Neuronal stem cell (in vitro differentiated cells): ENCODE measurements around the gene MYH8.

ENCODE experiments used
- DNase-seq: peaks from one replicate; pipeline ENCODE4 v3.0.0-alpha.2; 2013; ENCODE audit warnings: low spot score
- H2AFZ ChIP-seq: one replicate; pipeline ENCODE4 v1.6.1; 2013; ENCODE audit warnings: mild to moderate bottlenecking, low read length, inconsistent platforms
- H2AK5ac ChIP-seq: 2 replicates; pipeline ENCODE4 v1.6.1; 2013; ENCODE audit warnings: low read depth, mild to moderate bottlenecking, inconsistent platforms, low read length, moderate library complexity, mixed read lengths
- H2BK120ac ChIP-seq: 2 replicates; pipeline ENCODE4 v1.6.1; 2013; ENCODE audit warnings: low read depth, mild to moderate bottlenecking, inconsistent platforms, low read length, moderate library complexity, mixed read lengths
- H2BK12ac ChIP-seq: one replicate; pipeline ENCODE4 v1.6.1; 2013; ENCODE audit warnings: low read length, inconsistent platforms
- H2BK15ac ChIP-seq: 2 replicates; pipeline ENCODE4 v1.6.1; 2013; ENCODE audit warnings: mild to moderate bottlenecking, low read length, inconsistent platforms, mixed read lengths
- H2BK5ac ChIP-seq: one replicate; pipeline ENCODE4 v1.6.1; 2013; ENCODE audit warnings: inconsistent platforms, mild to moderate bottlenecking, low read length, moderate library complexity
- H3K14ac ChIP-seq: one replicate; pipeline ENCODE4 v1.6.1; 2013; ENCODE audit warnings: low read length, inconsistent platforms
- H3K18ac ChIP-seq: 2 replicates; pipeline ENCODE4 v1.6.1; 2013; ENCODE audit warnings: low read length, inconsistent platforms
- H3K23ac ChIP-seq: 2 replicates; pipeline ENCODE4 v1.6.1; 2013; ENCODE audit warnings: low read depth, mild to moderate bottlenecking, mixed read lengths, low read length, inconsistent platforms; ENCODE audit not compliant: poor library complexity
- H3K27ac ChIP-seq: replicated peaks from 3 replicates; pipeline ENCODE4 v1.5.1; 2013; ENCODE audit warnings: low read length, inconsistent platforms
- H3K27me3 ChIP-seq, 3 experiments: 2 replicates each; pipeline ENCODE4 v1.6.1; 2013; ENCODE audit warnings: low read length in 3 of 3, mild to moderate bottlenecking in 2 of 3, inconsistent platforms in 1 of 3, low read depth in 1 of 3, mixed read lengths in 1 of 3, moderate library complexity in 1 of 3; ENCODE audit not compliant: control insufficient read depth in 3 of 3, insufficient read depth in 3 of 3
- H3K36me3 ChIP-seq, 2 donors: replicated peaks in 1 of 2; 2 replicates each; pipeline ENCODE4 v1.6.1; 2013; ENCODE audit warnings: low read length in 2 of 2; ENCODE audit not compliant: control insufficient read depth in 2 of 2, insufficient read depth in 2 of 2
- H3K4ac ChIP-seq: 2 replicates; pipeline ENCODE4 v1.6.1; 2013; ENCODE audit warnings: inconsistent platforms, mild to moderate bottlenecking, low read length, moderate library complexity
- H3K4me1 ChIP-seq, 2 donors: 1 replicate in 1 of 2; 2 replicates in 1 of 2; pipeline ENCODE4 v1.6.1; 2013; ENCODE audit warnings: low read length in 2 of 2, low read depth in 1 of 2; ENCODE audit not compliant: control insufficient read depth in 2 of 2, insufficient read depth in 1 of 2
- H3K4me2 ChIP-seq: one replicate; pipeline ENCODE4 v1.6.1; 2013; ENCODE audit warnings: mild to moderate bottlenecking, low read length, inconsistent platforms; ENCODE audit not compliant: insufficient read depth, poor library complexity, severe bottlenecking
- H3K4me3 ChIP-seq, 2 donors: 2 replicates each; pipeline ENCODE4 v1.5.1; 2013; ENCODE audit warnings: low read length in 2 of 2, mild to moderate bottlenecking in 2 of 2, inconsistent platforms in 1 of 2, moderate library complexity in 1 of 2
- H3K79me1 ChIP-seq: one replicate; pipeline ENCODE4 v1.6.1; 2013; ENCODE audit warnings: low read depth, mild to moderate bottlenecking, inconsistent platforms, low read length, moderate library complexity
- H3K9ac ChIP-seq: one replicate; pipeline ENCODE4 v1.6.1; 2013; ENCODE audit warnings: mild to moderate bottlenecking, low read depth, low read length, inconsistent platforms; ENCODE audit not compliant: poor library complexity
- H3K9me3 ChIP-seq, 2 donors: replicated peaks in 1 of 2; 2 replicates each; pipeline versions ENCODE3 to v1.6.1; 2013; ENCODE audit warnings: low read length in 2 of 2, mild to moderate bottlenecking in 2 of 2, inconsistent platforms in 1 of 2, low read depth in 1 of 2, mixed read lengths in 1 of 2, moderate library complexity in 1 of 2; ENCODE audit not compliant: control insufficient read depth in 2 of 2, insufficient read depth in 1 of 2
- H4K8ac ChIP-seq: one replicate; pipeline ENCODE4 v1.6.1; 2013; ENCODE audit warnings: low read depth, mild to moderate bottlenecking, inconsistent platforms, low read length, moderate library complexity
- H4K91ac ChIP-seq: one replicate; pipeline ENCODE4 v1.6.1; 2013; ENCODE audit warnings: low read length, low read depth, mild to moderate bottlenecking, inconsistent platforms; ENCODE audit not compliant: poor library complexity
- WGBS, 2 donors: extraction: QIAGEN DNeasy Blood & Tissue Kit; methylation state at CpG; one replicate each; pipeline ENCODE4 v1.1.7; 2013; ENCODE audit warnings: missing lambda C conversion rate in 2 of 2, mixed read lengths in 1 of 2; ENCODE audit not compliant: insufficient read length in 2 of 2, insufficient replicate concordance in 1 of 2; ENCODE audit errors: extremely low coverage in 2 of 2; 5-methylcytosine and 5-hydroxymethylcytosine counted together

MYH8 gene

DNA sequence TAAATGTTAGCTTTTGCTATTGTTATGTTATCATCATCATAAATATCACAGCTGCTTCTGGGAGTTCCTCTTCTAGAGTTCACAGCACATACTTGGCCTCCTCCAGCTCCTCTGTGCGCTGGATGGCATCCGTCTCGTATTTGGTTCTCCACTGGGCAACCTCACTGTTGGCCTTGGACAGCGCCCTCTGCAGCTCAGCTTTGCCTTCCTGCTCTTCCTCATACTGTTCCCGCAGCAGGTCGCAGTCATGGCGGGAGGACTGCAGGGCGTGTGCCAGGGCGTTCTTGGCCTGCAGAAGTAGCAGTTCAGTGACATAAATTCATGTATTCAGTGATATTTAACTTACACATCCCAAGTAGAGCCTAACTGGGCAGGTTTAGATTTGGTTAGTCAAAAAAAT lies 23.4 kb downstream of the MYH8 start:
- no peak overlapping the region for H2BK5ac ChIP-seq
- H2BK15ac ChIP-seq: no peak overlapping the region
- H3K27me3 ChIP-seq: peaks cover 0 to 2% (median 0%) of the 10 kb centered on the region in 3 experiments
- no peaks in the 10 kb centered on the region for H3K4me1 ChIP-seq
- H3K27ac ChIP-seq: no peak overlapping the region
- no peak overlapping the region for H3K4ac ChIP-seq
- no peaks in the 10 kb centered on the region for H3K36me3 ChIP-seq
- H2AFZ ChIP-seq: no peak overlapping the region
- H4K8ac ChIP-seq: no peak overlapping the region
- no peak overlapping the region for H3K23ac ChIP-seq
- no peak for DNase-seq
- no peak overlapping the region for H2BK120ac ChIP-seq
- H4K91ac ChIP-seq: no peak overlapping the region
- no peak overlapping the region for H2AK5ac ChIP-seq
- no peak overlapping the region for H3K9ac ChIP-seq
- no CpG with 5 or more reads among the region's 9 CpGs for WGBS, 2 donors
- H2BK12ac ChIP-seq: no peak overlapping the region
- no peaks in the 10 kb centered on the region for H3K9me3 ChIP-seq
- no peak overlapping the region for H3K14ac ChIP-seq
- no peaks in the 10 kb centered on the region for H3K79me1 ChIP-seq
- no peak overlapping the region for H3K18ac ChIP-seq
- H3K4me2 ChIP-seq: no peak overlapping the region
- no peak overlapping the region for H3K4me3 ChIP-seq

DNA sequence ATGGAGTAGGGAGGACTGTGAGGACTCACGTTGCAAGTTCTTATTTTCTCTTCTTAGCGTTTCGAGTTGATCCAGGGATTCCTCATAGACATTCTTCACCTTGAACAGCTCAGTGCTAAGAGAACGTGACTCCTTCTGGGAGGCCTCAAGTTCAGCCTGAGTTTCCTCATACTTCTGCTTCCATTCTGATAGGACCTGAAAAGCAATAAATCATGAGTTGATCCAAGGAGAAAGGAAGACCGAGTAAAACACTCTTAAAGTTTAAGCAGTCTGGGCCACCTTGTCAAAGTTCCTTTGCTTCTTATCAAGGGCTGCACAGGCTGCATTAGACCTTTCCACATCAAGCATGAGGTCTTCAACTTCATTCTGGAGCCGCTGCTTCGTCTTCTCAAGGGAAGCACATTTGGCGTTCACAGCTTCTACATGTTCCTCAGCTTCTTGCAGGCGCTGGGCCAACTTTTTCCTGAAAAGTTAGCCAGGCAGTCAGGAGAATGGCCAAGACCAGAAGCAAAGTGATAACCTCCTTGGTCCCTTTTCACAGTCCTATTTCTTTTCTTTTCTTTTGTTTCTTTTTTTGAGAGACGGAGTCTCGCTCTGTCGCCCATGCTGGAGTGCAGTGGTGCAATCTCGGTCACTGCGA lies 25.1 kb downstream of the MYH8 start:
- Histone ChIP-seq H2AFZ (no peak overlapping the region), H4K91ac (no peak overlapping the region), H2BK12ac (peak overlapping the region; percentile 16), H3K4me2 (no peak overlapping the region), H3K9ac (no peak overlapping the region), H3K4ac (no peak overlapping the region), H3K4me1 (no peaks in the 10 kb centered on the region), H3K9me3 (no peaks in the 10 kb centered on the region), H3K79me1 (no peaks in the 10 kb centered on the region), H3K14ac (no peak overlapping the region), H3K4me3 (no peak overlapping the region), H4K8ac (no peak overlapping the region), H2AK5ac (no peak overlapping the region), H3K36me3 (no peaks in the 10 kb centered on the region), H2BK15ac (no peak overlapping the region), H3K27ac (no peak overlapping the region), H3K27me3 (peaks cover 0 to 2% (median 0%) of the 10 kb centered on the region in 3 experiments), H3K23ac (no peak overlapping the region), H2BK5ac (no peak overlapping the region), H2BK120ac (no peak overlapping the region), H3K18ac (no peak overlapping the region)
- no peak for DNase-seq
- no CpG with 5 or more reads among the region's 14 CpGs for WGBS, 2 donors

DNA sequence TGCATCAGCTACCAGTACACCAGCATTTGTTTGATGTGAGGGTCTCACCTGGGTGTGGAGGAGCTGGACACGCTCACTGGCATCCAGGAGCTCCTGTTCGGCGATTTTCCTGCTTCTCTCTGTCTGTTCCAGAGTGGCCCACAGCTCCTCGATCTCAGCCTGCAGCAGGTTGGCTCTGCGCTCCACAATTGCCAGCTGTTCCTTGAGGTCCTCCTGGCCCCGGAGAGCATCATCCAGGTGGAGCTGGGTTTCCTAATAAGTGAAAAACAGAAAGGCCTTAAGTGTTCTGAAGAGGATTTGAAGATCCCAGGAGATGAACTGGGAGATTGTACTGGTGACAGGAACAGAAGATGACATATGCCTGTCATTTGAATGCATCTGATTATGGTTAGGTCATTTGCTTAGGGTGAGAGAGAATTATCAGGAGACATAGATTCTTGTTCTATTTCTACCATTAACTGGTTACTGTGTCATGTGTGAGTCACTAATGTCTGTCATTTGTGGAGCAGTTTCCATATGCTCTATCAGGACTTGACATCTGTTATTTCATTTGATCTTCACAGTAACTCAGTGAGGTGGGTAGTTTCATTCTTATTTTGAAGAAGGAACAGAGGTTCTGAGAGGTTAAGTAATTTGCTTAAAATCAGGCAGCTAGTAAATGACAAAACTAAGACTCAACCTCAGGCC lies 27.4 kb downstream of the MYH8 start:
- H2AK5ac ChIP-seq: no peak overlapping the region
- WGBS, 2 donors: no CpG with 5 or more reads among the region's 6 CpGs
- H3K9ac ChIP-seq: no peak overlapping the region
- no peak overlapping the region for H3K23ac ChIP-seq
- H3K4ac ChIP-seq: no peak overlapping the region
- DNase-seq: no peak
- H2BK15ac ChIP-seq: no peak overlapping the region
- no peak overlapping the region for H2BK120ac ChIP-seq
- H3K18ac ChIP-seq: no peak overlapping the region
- no peak overlapping the region for H4K8ac ChIP-seq
- H3K4me3 ChIP-seq: no peak overlapping the region
- H3K79me1 ChIP-seq: no peaks in the 10 kb centered on the region
- no peak overlapping the region for H2BK12ac ChIP-seq
- no peak overlapping the region for H2BK5ac ChIP-seq
- H3K27me3 ChIP-seq: peaks cover 0 to 2% (median 0%) of the 10 kb centered on the region in 3 experiments
- no peaks in the 10 kb centered on the region for H3K36me3 ChIP-seq
- no peak overlapping the region for H3K27ac ChIP-seq
- no peak overlapping the region for H3K14ac ChIP-seq
- no peak overlapping the region for H3K4me2 ChIP-seq
- no peaks in the 10 kb centered on the region for H3K4me1 ChIP-seq
- H2AFZ ChIP-seq: no peak overlapping the region
- no peak overlapping the region for H4K91ac ChIP-seq
- no peaks in the 10 kb centered on the region for H3K9me3 ChIP-seq

DNA sequence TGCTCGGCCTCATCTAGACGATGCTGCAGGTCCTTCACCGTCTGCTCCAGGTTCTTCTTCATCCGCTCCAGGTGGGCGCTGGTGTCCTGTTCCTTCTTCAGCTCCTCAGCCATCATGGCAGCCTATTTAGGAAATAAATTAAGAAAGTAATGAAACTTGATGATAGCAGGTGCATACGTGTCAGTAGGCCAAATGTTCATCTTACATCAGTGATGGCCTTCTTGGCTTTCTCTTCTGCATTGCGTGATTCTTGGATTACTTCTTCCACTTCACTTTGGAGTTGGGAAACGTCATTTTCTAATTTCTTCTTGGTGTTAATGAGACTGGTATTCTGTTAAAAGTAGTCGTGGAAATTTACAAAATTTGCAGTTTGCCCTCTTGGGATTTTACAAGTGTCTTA lies 28.9 kb downstream of the MYH8 start:
- Histone ChIP-seq H3K23ac (no peak overlapping the region), H4K8ac (no peak overlapping the region), H3K9me3 (no peaks in the 10 kb centered on the region), H2BK15ac (no peak overlapping the region), H3K18ac (no peak overlapping the region), H3K27ac (no peak overlapping the region), H3K4me2 (no peak overlapping the region), H4K91ac (no peak overlapping the region), H3K4me1 (no peaks in the 10 kb centered on the region), H3K14ac (no peak overlapping the region), H2BK5ac (no peak overlapping the region), H3K79me1 (no peaks in the 10 kb centered on the region), H3K4ac (no peak overlapping the region), H3K27me3 (no peaks in the 10 kb centered on the region), H2BK12ac (no peak overlapping the region), H3K9ac (no peak overlapping the region), H2AFZ (no peak overlapping the region), H2BK120ac (no peak overlapping the region), H3K4me3 (no peak overlapping the region), H2AK5ac (no peak overlapping the region), H3K36me3 (no peaks in the 10 kb centered on the region)
- no CpG with 5 or more reads among the region's 9 CpGs for WGBS, 2 donors
- no peak for DNase-seq
